Mammary epithelial cell (primary cell): ENCODE data around the gene ASB18.

ENCODE experiments used
- CTCF ChIP-seq, 2 donors: IDR thresholded peaks in 1 of 2; conservative IDR thresholded peaks in 1 of 2; 2 replicates each; pipeline ENCODE4 v1.5.1; 2011 to 2012; ENCODE audit warnings: inconsistent platforms in 2 of 2, low read length in 2 of 2, mild to moderate bottlenecking in 2 of 2, control low read depth in 1 of 2, low read depth in 1 of 2; ENCODE audit not compliant: insufficient read depth in 1 of 2; ENCODE audit errors: extremely low read depth in 1 of 2
- EZH2 ChIP-seq: IDR thresholded peaks from 2 replicates; pipeline ENCODE4 v1.6.1; 2012; ENCODE audit warnings: low read length, inconsistent platforms, borderline replicate concordance

- TF ChIP-seq CTCF (conservative IDR thresholded peaks at IDR 0.05 in 1 of 2, IDR thresholded peaks at IDR 0.05 in 1 of 2; ENCODE audit: extremely low read depth in 1 of 2, insufficient read depth in 1 of 2, low read depth in 1 of 2, low read length in 2 of 2) (no peak), EZH2 (no peak)
Observed at GRCh38 chr2:236158969-236159777, 105.0 kb downstream of the ASB18 start.
